ENCODE results near the gene KIAA0232.
"Not testable (repeated sequence)": the region's sequence is repeated elsewhere in the genome, so short reads cannot be mapped to it uniquely, and the experiment has no call there.

KIAA0232 gene

DNA sequence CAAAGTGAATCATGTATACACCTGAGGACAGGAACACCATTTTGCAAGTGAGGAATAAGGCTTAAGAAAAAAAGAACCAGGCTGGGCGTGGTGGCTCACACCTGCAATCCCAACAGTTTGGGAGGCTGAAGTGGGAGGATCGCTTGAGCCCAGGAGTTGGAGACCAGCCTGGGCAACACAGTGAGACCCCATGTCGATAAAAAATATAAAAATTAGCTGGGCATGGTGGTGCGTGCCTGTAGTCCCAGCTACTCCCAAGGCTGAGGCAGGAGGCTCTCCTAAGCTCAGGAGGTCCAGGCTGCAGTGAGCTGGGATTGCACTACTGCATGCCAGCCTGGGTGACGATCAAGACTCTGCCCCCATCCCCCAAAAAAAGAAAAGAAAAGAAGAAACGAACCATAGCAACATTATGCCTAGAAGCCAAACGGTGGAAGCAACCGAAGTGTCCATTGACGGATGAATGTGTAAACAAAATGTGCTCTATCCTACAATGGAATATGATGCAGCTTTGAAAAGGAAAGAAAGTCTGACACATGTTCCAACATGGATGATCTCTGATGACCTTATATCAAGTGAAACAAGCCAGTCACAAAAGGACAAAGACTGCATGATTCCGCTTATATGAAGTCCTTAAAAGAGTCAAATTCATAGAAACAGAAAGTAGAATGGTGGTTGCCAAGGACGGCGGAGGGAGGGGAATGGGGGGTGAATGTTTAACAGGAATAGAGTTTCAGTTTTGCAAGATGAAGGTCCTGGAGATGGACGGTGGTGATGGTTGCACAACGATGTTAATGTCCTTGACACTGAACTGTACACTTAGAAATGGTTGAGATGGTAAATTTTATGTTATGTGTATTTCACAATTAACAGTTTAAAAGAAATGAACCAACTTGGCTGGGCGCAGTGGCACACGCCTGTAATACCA, 8.6 kb upstream of the KIAA0232 start:
- no peak for DNase-seq (ENCODE audit: low read depth)

GRCh38 chr4:6775746-6776145, 6.8 kb upstream of the KIAA0232 start:
- no peak for DNase-seq (ENCODE audit: low read depth)

DNA sequence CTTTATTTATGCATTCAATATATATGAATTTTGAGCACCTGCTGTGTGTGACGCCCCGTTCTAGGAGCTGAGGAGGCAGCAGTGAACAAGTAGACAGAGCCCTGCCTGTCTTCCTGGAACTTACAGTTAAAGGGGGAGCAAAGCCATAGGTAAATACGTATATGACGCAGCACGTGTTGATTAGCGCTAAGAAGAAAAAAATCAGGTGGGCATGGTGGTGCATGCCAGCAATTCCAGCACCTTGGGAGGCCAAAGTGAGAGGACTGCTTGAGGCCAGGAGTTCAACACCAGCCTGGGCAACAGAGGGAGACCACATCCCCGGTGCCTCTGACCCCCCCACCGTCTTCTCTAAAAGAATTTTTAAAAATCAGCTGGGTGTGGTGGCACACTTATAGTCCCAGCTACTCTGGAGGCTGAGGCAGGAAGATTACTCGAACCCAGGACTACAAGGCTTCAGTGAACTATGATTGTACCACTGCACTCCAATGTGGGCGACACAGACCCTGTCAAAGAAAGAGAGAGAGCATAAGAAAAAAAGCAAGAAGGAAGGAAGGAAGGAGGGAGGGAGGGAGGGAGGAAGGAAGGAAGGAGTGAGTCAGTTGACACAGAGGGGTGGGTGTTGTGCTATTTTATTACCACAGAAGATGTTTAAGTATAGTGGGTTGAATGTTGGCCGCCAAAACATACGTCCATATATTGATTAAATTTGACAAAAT, 5.4 kb upstream of the KIAA0232 start:
- no peak for DNase-seq (ENCODE audit: low read depth)

- DNase-seq (ENCODE audit: low read depth): no peak
These were observed 4.8 kb upstream of the KIAA0232 start for GRCh38 chr4:6777636-6778281.

- no peak for DNase-seq (ENCODE audit: low read depth)
These were observed 4.1 kb upstream of the KIAA0232 start for GRCh38 chr4:6778435-6778834.

- no peak for DNase-seq (ENCODE audit: low read depth)
These were observed 2.6 kb upstream of the KIAA0232 start for GRCh38 chr4:6779667-6780565.

DNA sequence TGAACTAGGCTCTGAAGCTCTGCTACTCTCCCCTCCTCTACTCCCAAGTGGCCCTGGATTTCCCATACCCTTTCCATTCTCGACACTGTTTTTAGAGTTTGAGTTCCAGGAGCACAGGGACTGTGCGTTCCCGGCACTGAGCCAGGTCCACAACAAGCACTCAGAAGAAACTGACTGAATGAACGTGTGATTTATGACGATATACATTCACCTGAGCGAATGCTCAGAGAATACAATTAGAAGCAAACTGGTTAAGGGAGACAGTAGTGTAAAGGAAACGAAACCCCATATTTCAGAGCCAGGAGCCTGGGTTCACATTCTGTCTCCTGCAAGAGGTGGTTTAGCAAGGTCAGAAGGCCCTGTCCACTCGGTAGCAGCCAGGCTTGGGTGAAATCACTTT, 1.4 kb upstream of the KIAA0232 start:
- DNase-seq (ENCODE audit: low read depth): no peak

DNA sequence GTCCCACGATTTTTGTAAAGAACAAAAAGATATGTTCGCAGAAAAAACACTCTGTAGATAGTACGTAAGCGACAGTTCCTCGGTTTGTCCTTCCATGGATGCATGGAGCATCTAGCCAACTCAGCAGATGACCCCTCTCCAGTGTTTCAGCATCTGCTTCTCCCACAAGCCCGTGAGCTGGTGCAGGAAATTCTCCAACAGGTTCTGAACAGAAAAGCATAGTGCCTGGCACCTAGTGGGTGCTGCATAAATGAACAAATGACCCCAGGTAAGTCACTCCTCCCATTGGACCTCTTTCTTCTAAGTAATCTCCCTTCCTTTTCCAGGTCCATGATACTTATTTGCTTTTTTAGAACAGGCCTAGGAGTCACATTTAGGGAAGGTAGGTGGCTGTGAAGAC, 966 bp upstream of the KIAA0232 start:
- DNase-seq (ENCODE audit: low read depth): no peak

GRCh38 chr4:6782846-6783110, 251 bp downstream of the KIAA0232 start:
- DNase-seq (ENCODE audit: low read depth): no peak

DNA sequence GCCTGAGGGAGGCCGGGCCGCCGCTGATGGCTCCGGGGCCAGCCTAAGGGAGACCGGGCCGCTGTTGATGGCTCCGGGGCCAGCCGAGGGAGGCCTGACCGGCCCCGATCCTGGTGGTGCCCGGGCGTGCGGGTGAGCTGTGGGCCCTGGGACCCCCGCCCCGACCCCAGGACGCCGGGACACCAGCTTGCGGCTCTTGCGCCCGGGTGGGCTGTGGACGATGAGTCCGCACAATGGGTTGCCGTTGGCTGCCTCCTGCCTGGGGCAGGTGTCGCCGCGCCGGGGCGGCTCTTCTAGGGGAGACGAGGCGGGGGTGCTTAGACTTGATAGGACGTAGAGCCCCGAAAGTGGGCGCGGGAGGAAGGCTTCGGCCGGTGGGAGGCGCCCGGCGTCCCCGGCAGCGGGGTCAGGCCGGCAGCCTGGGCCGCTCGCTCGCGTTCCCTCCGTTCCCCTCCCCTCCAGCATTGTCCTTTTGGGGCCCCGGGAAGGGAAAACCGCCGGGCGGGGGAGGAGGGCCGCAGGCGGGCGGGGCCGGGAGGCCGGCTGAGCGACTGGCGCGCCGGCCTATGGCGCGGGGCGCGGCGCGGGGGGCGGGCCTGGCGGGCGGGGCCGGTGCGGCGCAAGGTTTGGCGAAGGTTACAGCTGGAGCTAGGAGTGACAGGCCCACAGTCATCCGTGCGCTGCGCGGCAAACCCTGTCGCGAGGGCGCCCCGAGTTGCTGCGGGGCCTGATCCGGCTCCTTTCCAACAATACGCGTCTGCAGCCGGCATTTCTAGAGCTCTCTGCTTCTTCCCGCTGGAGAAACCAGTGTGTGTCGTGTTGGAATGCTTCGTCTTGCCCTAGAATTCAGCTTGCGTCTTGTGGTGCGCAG, 819 bp downstream of the KIAA0232 start:
- DNase-seq (ENCODE audit: low read depth): peak; percentile 80

DNA sequence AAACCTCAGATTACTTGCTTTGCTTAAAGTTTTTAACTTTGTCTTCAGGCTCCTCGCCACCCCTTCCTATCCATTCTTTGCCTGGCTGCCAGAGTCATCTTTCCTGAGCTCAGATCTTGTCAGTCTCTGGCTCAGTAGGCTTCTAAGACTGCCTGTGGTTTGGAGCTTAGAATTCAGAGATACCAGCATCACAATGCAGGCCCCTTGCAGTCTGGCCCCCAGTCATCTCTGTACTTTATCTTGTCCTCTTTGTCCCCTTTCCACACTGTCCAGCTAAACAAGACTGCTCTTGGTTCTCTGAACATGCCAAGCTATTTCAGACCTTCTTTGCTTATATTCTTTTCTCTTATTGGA, 3.0 kb downstream of the KIAA0232 start:
- DNase-seq (ENCODE audit: low read depth): no peak

- no peak for DNase-seq (ENCODE audit: low read depth)
These were observed 5.6 kb downstream of the KIAA0232 start for GRCh38 chr4:6788123-6788522.

GRCh38 chr4:6791245-6791644, 8.7 kb downstream of the KIAA0232 start:
- DNase-seq (ENCODE audit: low read depth): not testable (repeated sequence)

GRCh38 chr4:6791796-6792195, 9.3 kb downstream of the KIAA0232 start:
- DNase-seq (ENCODE audit: low read depth): not testable (repeated sequence)

DNA sequence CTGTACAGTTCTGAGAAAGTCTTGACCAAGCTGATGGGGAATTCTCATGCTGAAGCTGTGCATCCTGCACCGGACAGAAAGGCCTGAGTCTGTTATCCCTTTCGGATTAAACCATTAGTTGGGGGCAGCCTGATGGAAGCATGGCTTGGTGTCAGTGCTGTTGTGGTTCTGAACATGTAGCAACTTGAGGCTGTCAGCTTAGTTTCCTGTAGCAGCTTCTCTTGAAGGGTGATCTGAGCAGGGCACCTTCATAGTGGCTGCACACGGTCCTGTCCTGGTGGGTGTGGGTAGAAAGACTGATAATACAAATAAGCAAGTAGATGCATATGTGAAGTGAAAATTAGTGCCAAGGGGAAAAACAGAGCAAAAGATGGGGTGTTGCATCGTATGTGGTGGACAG, 11.7 kb downstream of the KIAA0232 start:
- no peak for DNase-seq (ENCODE audit: low read depth)

DNA sequence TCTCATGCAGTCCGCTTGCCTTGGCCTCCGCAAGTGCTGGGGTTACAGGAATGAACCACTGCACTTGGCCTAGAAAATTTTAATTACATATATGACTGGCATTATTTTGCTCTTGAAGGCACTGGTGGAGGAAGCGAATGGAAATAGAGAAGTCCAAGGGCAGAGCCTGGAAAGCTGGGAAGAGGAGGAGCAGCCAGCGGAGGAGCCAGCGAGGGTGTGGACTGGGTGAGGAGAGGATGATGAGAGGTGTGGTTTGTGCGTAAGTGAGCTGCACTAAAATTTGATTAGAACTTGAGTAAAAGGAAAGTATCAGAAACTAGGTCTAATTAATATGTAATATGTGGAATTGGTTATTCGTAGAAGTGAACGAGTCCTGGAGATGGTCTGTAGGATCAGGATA, 13.3 kb downstream of the KIAA0232 start:
- no peak for DNase-seq (ENCODE audit: low read depth)

DNA sequence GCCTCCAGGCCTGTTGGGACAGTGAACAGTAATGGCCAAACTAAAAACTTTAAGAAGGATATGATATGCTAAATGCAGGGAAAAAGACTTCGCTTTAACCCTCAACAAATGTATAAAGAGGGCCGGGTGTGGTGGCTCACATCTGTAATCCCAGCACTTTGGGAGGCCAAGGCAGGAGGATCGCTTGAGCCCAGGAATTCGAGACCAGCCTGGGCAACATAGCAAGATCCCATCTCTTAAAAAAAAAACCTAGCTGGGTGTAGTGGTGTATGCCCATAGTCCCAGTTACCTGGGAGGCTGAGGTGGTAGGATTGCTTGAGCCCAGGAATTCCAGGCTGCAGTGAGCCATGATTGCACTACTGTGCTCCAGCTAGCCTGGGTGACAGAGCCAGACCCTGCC, 14.8 kb downstream of the KIAA0232 start:
- DNase-seq (ENCODE audit: low read depth): not testable (repeated sequence)

DNA sequence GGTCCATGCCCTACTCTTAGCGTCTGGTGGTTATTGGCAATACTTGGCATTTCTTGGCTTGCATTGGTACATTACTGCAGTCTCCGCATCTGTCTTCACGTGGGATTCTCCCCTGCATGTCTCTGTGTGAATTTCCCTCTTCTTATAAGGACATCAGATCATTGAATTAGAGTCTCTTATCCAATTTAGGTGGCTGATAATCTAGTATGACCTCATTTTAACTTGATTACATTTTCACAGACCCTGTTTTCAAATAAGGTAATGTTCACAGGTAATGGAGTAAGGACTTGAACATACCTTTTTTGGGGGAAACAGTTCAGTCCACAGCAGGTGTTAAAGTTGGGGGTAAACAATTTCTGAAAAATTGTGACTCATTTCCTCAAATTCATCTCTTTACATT, 16.6 kb downstream of the KIAA0232 start:
- no peak for DNase-seq (ENCODE audit: low read depth)

GRCh38 chr4:6802025-6802424, 19.5 kb downstream of the KIAA0232 start:
- DNase-seq (ENCODE audit: low read depth): no peak

DNA sequence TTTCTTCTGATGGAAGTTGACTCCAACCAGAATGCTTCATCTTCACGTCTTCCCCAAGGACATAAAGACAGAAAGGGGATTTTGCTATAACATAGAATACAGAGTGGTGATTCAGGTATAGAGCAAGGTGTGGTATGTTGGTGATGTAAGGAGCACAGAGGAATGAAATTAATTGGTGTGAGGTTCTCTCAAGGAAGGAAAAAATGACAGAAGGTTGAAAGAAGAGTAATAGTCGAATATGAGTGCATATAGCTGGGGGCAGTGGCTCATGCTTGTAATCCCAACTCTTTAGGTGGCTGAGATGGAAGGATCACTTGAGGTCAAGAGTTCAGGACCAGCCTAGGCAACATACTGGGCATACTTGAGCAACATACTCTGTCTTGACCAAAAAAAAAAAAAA, 20.1 kb downstream of the KIAA0232 start:
- no peak for DNase-seq (ENCODE audit: low read depth)

- DNase-seq (ENCODE audit: low read depth): no peak
These were observed 20.7 kb downstream of the KIAA0232 start for GRCh38 chr4:6803246-6803645.
